OCI-LY1 (cell line): ENCODE measurements around the gene GABARAPL2.

Experiments
- H2AFZ ChIP-seq: fragments of 200-600 bp; sonication (generic), shearing (Covaris generic); 2 replicates; pipeline ENCODE4 v1.6.0; 2014; ENCODE audit warnings: antibody characterized with exemption, mild to moderate bottlenecking, low read length
- H3F3A ChIP-seq: fragments of 200-600 bp; sonication (generic), shearing (Covaris generic); 2 replicates; pipeline ENCODE4 v1.6.0; 2014; ENCODE audit warnings: mild to moderate bottlenecking, antibody characterized with exemption, low read length, moderate library complexity; ENCODE audit not compliant: insufficient read depth
- H3K27ac ChIP-seq: fragments of 200-600 bp; sonication (generic); 2 replicates; pipeline ENCODE4 v1.5.1; 2014; ENCODE audit warnings: low read length, mixed run types, mild to moderate bottlenecking, low read depth; ENCODE audit not compliant: poor library complexity, severe bottlenecking
- H3K27me3 ChIP-seq: fragments of 200-600 bp; sonication (generic); 2 replicates; pipeline ENCODE4 v1.6.0; 2014; ENCODE audit warnings: antibody characterized with exemption, mild to moderate bottlenecking, low read length, moderate library complexity; ENCODE audit not compliant: insufficient read depth
- H3K36me3 ChIP-seq: fragments of 200-600 bp; sonication (generic); 2 replicates; pipeline ENCODE4 v1.6.1; 2014; ENCODE audit warnings: mild to moderate bottlenecking, antibody characterized with exemption, low read length, moderate library complexity, mixed read lengths; ENCODE audit not compliant: insufficient read depth
- H3K4me1 ChIP-seq: fragments of 200-600 bp; sonication (generic); 2 replicates; pipeline ENCODE4 v1.5.1; 2014; ENCODE audit warnings: mild to moderate bottlenecking, low read length, moderate library complexity; ENCODE audit not compliant: insufficient read depth, severe bottlenecking
- H3K4me2 ChIP-seq: fragments of 200-600 bp; sonication (generic), shearing (Covaris generic); 2 replicates; pipeline ENCODE4 v1.6.1; 2014; ENCODE audit warnings: low read length
- H3K4me3 ChIP-seq: fragments of 200-600 bp; sonication (generic); 2 replicates; pipeline ENCODE4 v1.5.1; 2014; ENCODE audit warnings: low read length, low read depth, mild to moderate bottlenecking, mixed read lengths; ENCODE audit not compliant: poor library complexity, severe bottlenecking
- H3K79me2 ChIP-seq: fragments of 200-600 bp; shearing (Covaris generic); 2 replicates; pipeline ENCODE4 v1.6.1; 2016; ENCODE audit warnings: mixed run types, low read length, mixed read lengths; ENCODE audit not compliant: insufficient read depth
- H3K9ac ChIP-seq: fragments of 200-600 bp; sonication (generic), shearing (Covaris generic); 2 replicates; pipeline ENCODE4 v1.6.1; 2014; ENCODE audit warnings: mild to moderate bottlenecking, low read length, mixed read lengths
- H3K9me2 ChIP-seq: fragments of 200-600 bp; sonication (generic), shearing (Covaris generic); 2 replicates; pipeline ENCODE4 v1.6.1; 2014; ENCODE audit warnings: low read depth, mild to moderate bottlenecking, low read length, mixed read lengths
- H3K9me3 ChIP-seq: fragments of 200-600 bp; shearing (Covaris generic); 2 replicates; pipeline ENCODE4 v1.6.1; 2014; ENCODE audit warnings: low read length, mixed read lengths
- H4K20me1 ChIP-seq: fragments of 200-600 bp; sonication (generic), shearing (Covaris generic); 2 replicates; pipeline ENCODE4 v1.6.0; 2016; ENCODE audit warnings: mild to moderate bottlenecking, low read length; ENCODE audit not compliant: insufficient read depth
- EZH2 ChIP-seq: fragments of 200-600 bp; sonication (generic), shearing (Covaris generic); IDR thresholded peaks from 2 replicates; pipeline ENCODE4 v1.8.0; 2017; ENCODE audit warnings: borderline replicate concordance, mixed run types, mild to moderate bottlenecking, antibody characterized with exemption, low read length, moderate library complexity, mixed read lengths
- TF ChIP-seq, protein P1 (sequence below): fragments of 200-600 bp; sonication (generic), shearing (Covaris generic); IDR thresholded peaks from 2 replicates; pipeline ENCODE4 v1.5.1; 2017; ENCODE audit warnings: mild to moderate bottlenecking, antibody characterized with exemption, low read length, moderate library complexity, mixed read lengths

The GABARAPL2 gene

DNA sequence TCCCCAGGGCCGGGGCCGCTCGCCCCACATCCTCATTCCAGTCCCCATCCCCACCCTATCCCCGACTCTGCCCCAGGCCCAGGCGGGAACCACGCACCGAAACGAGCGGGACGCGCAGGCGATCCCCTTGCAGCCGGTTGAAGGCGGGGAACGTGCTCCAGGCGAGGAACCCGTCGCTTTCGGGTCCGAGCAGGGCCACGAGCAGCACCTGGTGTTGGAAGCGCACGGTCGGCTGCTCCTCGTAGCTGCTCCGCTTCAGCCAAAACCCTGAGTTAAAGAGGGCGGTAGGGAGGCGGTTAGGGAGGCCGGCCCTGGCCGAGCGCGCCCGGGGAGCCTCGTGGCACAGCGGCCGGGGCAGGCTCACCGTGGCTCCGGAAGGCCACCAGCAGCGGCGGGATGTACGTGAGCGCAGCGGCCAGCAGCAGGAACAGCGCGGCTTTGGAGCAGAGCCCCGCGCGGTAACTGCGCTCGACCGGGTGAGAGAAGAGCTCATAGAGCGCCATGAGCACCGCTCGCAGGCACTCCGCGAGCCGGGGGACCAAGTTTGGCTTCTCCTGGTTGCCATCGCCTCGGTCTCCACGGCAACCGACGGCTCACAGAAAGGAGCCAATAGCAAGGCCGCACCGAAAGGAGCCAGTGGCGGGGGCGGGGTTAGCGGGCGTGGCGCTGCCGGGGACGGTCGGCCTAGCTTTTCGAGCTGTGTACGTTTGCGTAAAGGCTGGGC, 10.3 kb upstream of the GABARAPL2 start, which contains the start of gene TMEM231:
TSS of gene TMEM231 (minus strand) at position 546 of the 724 bp plus-strand sequence. CDS start at position 503, 43 bp downstream.
- Histone ChIP-seq H3K9me3 (no peaks in the 10 kb centered on the region), H3K9ac (peak within 1 kb of the TSS; percentile 37; the same call in 1 of the 2 replicates), H3K27me3 (no peaks in the 10 kb centered on the region), H3K9me2 (no peaks in the 10 kb centered on the region), H2AFZ (peak within 1 kb of the TSS; percentile 83), H4K20me1 (no peaks in the 10 kb centered on the region), H3K36me3 (no peaks in the 10 kb centered on the region), H3K4me1 (peaks cover 28% of the 10 kb centered on the region), H3F3A (no peaks in the 10 kb centered on the region), H3K4me2 (peak within 1 kb of the TSS; percentile 74), H3K27ac (no peak within 1 kb of the TSS), H3K79me2 (no peaks in the 10 kb centered on the region), H3K4me3 (peak within 1 kb of the TSS; percentile 61)
- TF ChIP-seq, protein P1, sequence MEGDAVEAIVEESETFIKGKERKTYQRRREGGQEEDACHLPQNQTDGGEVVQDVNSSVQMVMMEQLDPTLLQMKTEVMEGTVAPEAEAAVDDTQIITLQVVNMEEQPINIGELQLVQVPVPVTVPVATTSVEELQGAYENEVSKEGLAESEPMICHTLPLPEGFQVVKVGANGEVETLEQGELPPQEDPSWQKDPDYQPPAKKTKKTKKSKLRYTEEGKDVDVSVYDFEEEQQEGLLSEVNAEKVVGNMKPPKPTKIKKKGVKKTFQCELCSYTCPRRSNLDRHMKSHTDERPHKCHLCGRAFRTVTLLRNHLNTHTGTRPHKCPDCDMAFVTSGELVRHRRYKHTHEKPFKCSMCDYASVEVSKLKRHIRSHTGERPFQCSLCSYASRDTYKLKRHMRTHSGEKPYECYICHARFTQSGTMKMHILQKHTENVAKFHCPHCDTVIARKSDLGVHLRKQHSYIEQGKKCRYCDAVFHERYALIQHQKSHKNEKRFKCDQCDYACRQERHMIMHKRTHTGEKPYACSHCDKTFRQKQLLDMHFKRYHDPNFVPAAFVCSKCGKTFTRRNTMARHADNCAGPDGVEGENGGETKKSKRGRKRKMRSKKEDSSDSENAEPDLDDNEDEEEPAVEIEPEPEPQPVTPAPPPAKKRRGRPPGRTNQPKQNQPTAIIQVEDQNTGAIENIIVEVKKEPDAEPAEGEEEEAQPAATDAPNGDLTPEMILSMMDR, result peak; percentile 29; the same call in 1 of the 2 replicates
- TF ChIP-seq EZH2, result no peak

DNA sequence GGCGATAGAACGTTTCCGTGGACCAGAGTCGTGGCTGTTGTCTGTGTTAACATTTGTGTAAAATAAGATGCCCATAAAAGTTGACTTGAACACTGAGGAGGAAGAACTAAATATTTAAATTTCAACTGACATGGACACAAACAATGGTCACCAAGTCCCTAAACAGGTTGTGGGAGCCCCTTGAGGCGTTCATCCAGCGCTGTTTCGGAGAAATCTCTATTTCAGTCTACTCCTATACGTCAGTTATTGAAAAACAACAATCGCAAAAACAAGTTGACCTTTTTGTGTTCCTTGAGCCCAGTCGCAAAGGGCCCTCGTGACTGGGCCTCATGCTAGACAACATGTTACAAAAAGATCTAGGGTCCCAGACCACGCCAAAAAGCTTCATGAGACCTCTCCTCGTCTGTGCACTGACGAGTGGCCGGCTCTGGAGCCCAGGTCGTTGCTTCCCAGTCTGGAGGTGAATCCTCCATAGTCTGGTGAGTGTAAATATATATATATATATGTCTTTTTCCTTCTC, 9.7 kb upstream of the GABARAPL2 start:
- no peak overlapping the region for H3K27ac ChIP-seq
- H3K9ac ChIP-seq, result peak overlapping the region; percentile 29; the same call in 1 of the 2 replicates
- H3K4me3 ChIP-seq, result peak overlapping the region; percentile 61
- no peaks in the 10 kb centered on the region for H3F3A ChIP-seq
- TF ChIP-seq, protein P1, result no peak
- no peak for TF ChIP-seq EZH2
- no peaks in the 10 kb centered on the region for H3K36me3 ChIP-seq
- no peaks in the 10 kb centered on the region for H4K20me1 ChIP-seq
- H3K9me3 ChIP-seq, result no peaks in the 10 kb centered on the region
- no peaks in the 10 kb centered on the region for H3K27me3 ChIP-seq
- H3K4me2 ChIP-seq, result peak overlapping the region; percentile 74
- H3K4me1 ChIP-seq, result peaks cover 28% of the 10 kb centered on the region
- peak overlapping the region; percentile 83 for H2AFZ ChIP-seq
- H3K9me2 ChIP-seq, result no peaks in the 10 kb centered on the region
- no peaks in the 10 kb centered on the region for H3K79me2 ChIP-seq

DNA sequence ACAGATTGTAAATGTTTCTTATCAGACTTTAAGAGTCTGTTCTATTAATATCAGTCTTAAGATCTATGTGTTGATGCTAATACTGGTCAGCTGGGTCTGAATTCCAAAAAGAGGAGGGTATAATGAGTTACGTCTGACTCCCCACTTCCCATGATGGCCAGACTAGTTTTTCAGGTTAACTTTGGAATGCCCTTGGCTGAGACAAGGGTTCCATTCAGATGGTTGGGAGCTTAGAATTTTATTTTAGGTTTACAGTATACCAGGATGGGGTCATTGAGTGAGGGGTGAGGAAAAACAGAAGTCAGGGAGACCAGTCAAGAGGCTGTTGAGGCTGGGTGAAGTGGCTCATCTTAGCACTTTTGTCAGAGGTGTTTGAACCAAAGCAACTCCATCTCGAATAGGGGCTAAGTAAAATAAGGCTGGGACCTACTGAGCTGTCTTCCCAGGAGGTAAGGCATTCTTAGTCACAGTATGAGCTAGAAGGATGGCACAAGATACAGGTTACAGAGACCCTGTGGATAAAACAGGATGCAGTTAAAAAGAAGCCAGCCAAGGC, 7.3 kb upstream of the GABARAPL2 start:
- Histone ChIP-seq H3F3A (no peaks in the 10 kb centered on the region), H3K79me2 (no peaks in the 10 kb centered on the region), H3K9ac (no peak overlapping the region), H3K4me3 (no peak overlapping the region), H3K4me2 (no peak overlapping the region), H3K36me3 (no peaks in the 10 kb centered on the region), H3K4me1 (peaks cover 28% of the 10 kb centered on the region), H3K9me2 (no peaks in the 10 kb centered on the region), H4K20me1 (no peaks in the 10 kb centered on the region), H2AFZ (no peak overlapping the region), H3K9me3 (no peaks in the 10 kb centered on the region), H3K27me3 (no peaks in the 10 kb centered on the region), H3K27ac (no peak overlapping the region)
- no peak for TF ChIP-seq EZH2
